KMS-11 (cell line): ENCODE measurements around the gene NDST3.

Source experiments
- H2AFZ ChIP-seq: fragments of 200-600 bp; sonication (generic); 2 replicates; pipeline ENCODE4 v1.6.1; 2016; ENCODE audit warnings: antibody characterized with exemption, mixed run types, low read depth
- H3K27ac ChIP-seq: fragments of 200-600 bp; sonication (generic); 2 replicates; pipeline ENCODE4 v1.6.1; 2016; ENCODE audit warnings: mild to moderate bottlenecking, mixed run types
- H3K27me3 ChIP-seq: fragments of 200-600 bp; sonication (generic); 2 replicates; pipeline ENCODE4 v1.6.1; 2017; ENCODE audit warnings: mild to moderate bottlenecking, low read depth, mixed run types, moderate library complexity; ENCODE audit not compliant: insufficient read depth
- H3K36me3 ChIP-seq: fragments of 200-600 bp; sonication (generic); 2 replicates; pipeline ENCODE4 v1.6.1; 2017; ENCODE audit warnings: mild to moderate bottlenecking, mixed run types; ENCODE audit not compliant: insufficient read depth
- H3K4me1 ChIP-seq: fragments of 200-600 bp; sonication (generic); 2 replicates; pipeline ENCODE4 v1.6.1; 2016; ENCODE audit warnings: mild to moderate bottlenecking, low read depth, mixed run types; ENCODE audit not compliant: poor library complexity, severe bottlenecking
- H3K4me2 ChIP-seq: fragments of 200-600 bp; sonication (generic); 2 replicates; pipeline ENCODE4 v1.7.0; 2016; ENCODE audit warnings: mild to moderate bottlenecking, mixed run types
- H3K4me3 ChIP-seq: fragments of 200-600 bp; sonication (generic); IDR thresholded peaks from 2 replicates; pipeline ENCODE4 v1.6.1; 2017; ENCODE audit warnings: low read depth, low read length, mixed read lengths; ENCODE audit not compliant: insufficient read depth
- H3K79me2 ChIP-seq: fragments of 200-600 bp; sonication (generic); 2 replicates; pipeline ENCODE4 v1.6.1; 2016; ENCODE audit warnings: low read depth, mixed run types; ENCODE audit not compliant: insufficient read depth
- H3K9ac ChIP-seq: fragments of 200-600 bp; sonication (generic); 2 replicates; pipeline ENCODE4 v1.6.1; 2016; ENCODE audit warnings: mild to moderate bottlenecking, mixed run types
- H4K20me1 ChIP-seq: fragments of 200-600 bp; sonication (generic); 2 replicates; pipeline ENCODE4 v1.6.1; 2016; ENCODE audit warnings: mild to moderate bottlenecking, mixed run types; ENCODE audit not compliant: insufficient read depth
- TF ChIP-seq, protein P1 (sequence below): fragments of 200-600 bp; sonication (generic); conservative IDR thresholded peaks from 2 replicates; pipeline ENCODE4 v1.6.1; 2017; ENCODE audit warnings: low read depth, mild to moderate bottlenecking, antibody characterized with exemption, low read length, moderate library complexity, mixed read lengths

NDST3 gene

DNA sequence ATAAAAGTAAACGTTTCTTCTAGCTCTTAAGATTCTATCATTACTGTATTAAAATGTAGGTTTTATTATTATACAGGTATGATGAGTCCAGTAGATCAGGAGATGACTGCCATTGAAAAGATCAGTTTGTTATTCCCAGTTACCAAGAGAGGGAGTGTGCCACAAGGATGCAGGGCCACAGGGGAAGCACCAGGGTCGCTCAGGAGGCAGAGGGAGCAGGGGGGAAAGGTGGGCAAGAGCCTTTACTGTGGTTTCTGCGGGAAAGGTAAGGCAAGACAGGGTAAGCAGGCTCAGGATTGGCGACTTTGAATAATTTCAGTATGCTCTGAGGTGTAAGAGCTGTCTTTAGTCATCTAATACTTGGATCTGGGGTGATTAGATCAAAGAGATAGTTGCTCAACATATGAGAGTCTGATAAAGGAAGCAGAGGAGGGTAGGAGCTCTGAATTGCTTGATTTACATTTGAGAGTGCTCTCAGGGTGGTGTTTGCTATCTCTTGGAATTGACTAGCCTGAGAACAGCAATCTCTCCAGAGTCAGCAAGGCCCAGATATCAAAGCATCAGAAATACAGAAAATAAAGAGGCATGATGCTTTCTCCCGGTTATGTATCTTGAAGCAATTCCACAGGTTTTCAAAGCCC lies 86.0 kb downstream of the NDST3 start:
- no peaks in the 10 kb centered on the region for H3K27me3 ChIP-seq
- no peak overlapping the region for H2AFZ ChIP-seq
- no peak overlapping the region for H3K4me3 ChIP-seq
- TF ChIP-seq, protein P1, sequence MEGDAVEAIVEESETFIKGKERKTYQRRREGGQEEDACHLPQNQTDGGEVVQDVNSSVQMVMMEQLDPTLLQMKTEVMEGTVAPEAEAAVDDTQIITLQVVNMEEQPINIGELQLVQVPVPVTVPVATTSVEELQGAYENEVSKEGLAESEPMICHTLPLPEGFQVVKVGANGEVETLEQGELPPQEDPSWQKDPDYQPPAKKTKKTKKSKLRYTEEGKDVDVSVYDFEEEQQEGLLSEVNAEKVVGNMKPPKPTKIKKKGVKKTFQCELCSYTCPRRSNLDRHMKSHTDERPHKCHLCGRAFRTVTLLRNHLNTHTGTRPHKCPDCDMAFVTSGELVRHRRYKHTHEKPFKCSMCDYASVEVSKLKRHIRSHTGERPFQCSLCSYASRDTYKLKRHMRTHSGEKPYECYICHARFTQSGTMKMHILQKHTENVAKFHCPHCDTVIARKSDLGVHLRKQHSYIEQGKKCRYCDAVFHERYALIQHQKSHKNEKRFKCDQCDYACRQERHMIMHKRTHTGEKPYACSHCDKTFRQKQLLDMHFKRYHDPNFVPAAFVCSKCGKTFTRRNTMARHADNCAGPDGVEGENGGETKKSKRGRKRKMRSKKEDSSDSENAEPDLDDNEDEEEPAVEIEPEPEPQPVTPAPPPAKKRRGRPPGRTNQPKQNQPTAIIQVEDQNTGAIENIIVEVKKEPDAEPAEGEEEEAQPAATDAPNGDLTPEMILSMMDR: no peak
- no peaks in the 10 kb centered on the region for H3K4me1 ChIP-seq
- H3K36me3 ChIP-seq: no peaks in the 10 kb centered on the region
- no peak overlapping the region for H3K9ac ChIP-seq
- no peaks in the 10 kb centered on the region for H4K20me1 ChIP-seq
- no peak overlapping the region for H3K27ac ChIP-seq
- H3K4me2 ChIP-seq: no peak overlapping the region
- no peaks in the 10 kb centered on the region for H3K79me2 ChIP-seq

DNA sequence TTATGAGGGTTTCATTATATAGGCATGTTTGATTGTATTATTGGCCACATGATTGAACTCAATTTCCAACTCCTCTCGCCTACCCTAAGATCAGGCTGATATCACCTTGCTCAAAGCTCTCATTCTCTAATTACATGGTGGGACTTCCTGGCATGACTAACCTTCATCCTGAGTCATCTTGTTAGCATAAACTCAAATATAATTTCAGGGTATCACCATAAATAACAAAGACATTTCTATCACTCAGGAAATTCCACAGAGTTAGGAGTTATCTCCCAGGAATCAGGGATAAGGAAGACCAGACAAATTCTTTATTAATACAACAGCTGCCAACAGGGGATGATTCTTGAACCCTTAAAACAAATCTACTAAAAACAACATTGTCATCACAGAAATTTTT lies 90.7 kb downstream of the NDST3 start:
- Histone ChIP-seq H2AFZ (no peak overlapping the region), H4K20me1 (no peaks in the 10 kb centered on the region), H3K4me3 (no peak overlapping the region), H3K4me1 (no peaks in the 10 kb centered on the region), H3K27me3 (no peaks in the 10 kb centered on the region), H3K27ac (no peak overlapping the region), H3K36me3 (no peaks in the 10 kb centered on the region), H3K79me2 (no peaks in the 10 kb centered on the region), H3K9ac (no peak overlapping the region), H3K4me2 (no peak overlapping the region)
- TF ChIP-seq, protein P1: no peak

DNA sequence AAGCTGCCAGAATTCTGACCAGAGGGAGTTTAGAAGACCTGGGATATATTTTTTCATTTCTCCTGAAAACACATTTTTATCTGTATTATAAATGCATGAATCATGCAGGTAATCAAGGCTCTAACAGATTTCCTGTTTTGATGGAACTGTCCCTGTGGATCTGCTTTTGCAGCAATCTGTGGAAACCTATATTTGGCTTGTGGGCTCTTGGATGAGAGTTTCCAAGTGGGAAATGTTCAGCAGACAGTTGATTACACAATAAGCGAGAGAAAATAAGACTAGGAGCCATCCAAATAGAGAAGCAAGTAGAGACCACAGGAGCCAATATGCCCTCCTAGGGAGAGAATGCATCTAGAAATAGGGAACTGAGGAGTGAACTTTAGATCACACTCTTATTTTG lies 105.0 kb downstream of the NDST3 start:
- no peak overlapping the region for H3K9ac ChIP-seq
- TF ChIP-seq, protein P1: no peak
- H3K36me3 ChIP-seq: no peaks in the 10 kb centered on the region
- H3K4me3 ChIP-seq: no peak overlapping the region
- no peak overlapping the region for H3K27ac ChIP-seq
- H4K20me1 ChIP-seq: no peaks in the 10 kb centered on the region
- no peak overlapping the region for H2AFZ ChIP-seq
- no peak overlapping the region for H3K4me2 ChIP-seq
- no peaks in the 10 kb centered on the region for H3K27me3 ChIP-seq
- H3K4me1 ChIP-seq: no peaks in the 10 kb centered on the region
- H3K79me2 ChIP-seq: no peaks in the 10 kb centered on the region

DNA sequence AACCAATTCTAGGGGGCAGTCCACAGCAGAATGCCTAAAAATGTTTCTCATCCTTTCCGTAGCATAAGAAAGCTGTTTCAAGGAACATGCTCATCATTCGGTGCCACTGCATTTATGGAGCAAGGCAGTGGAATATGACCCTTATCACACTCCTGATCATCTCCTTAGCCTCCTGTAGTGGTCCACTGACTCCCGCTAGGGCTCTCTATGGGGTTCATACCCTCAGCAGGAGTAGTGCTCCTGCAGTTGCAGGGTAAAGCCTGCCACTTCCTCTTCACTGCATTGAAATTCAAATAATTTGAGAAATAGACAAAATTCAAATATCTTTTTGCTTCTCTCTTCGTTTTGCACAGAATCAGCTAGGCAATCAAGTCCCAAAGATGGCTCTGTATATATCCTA lies 107.0 kb downstream of the NDST3 start:
- no peak overlapping the region for H3K9ac ChIP-seq
- H3K4me3 ChIP-seq: no peak overlapping the region
- H3K36me3 ChIP-seq: no peaks in the 10 kb centered on the region
- H3K27me3 ChIP-seq: no peaks in the 10 kb centered on the region
- H3K79me2 ChIP-seq: no peaks in the 10 kb centered on the region
- H3K4me1 ChIP-seq: no peaks in the 10 kb centered on the region
- no peak overlapping the region for H3K4me2 ChIP-seq
- TF ChIP-seq, protein P1: no peak
- H4K20me1 ChIP-seq: no peaks in the 10 kb centered on the region
- no peak overlapping the region for H3K27ac ChIP-seq
- H2AFZ ChIP-seq: no peak overlapping the region
